Measurements from ENCODE around the gene DLX5. TPM values are rescaled to one million over a fixed set of nuclear protein-coding genes. Genes with fewer than 3 reads are reported as not detected.

DLX5 gene
- total and polyA plus RNA-seq, 2 donors (not counting 1 experiment from before 2014, with no cell fraction given): not detected

- H3K27ac Mint-ChIP-seq: no peak overlapping the region
- H3K9ac ChIP-seq (ENCODE audit: low read length): no peak overlapping the region
- peaks cover 89% of the 10 kb centered on the region for H3K27me3 Mint-ChIP-seq
- H3K27me3 ChIP-seq (replicated peaks in 1 of 4; ENCODE audit: control extremely low read depth in 1 of 4, control insufficient read depth in 3 of 4, insufficient read depth in 4 of 4, low read length in 3 of 4): peaks cover 0 to 78% (median 69%) of the 10 kb centered on the region in 4 experiments
- H3K4me3 ChIP-seq (ENCODE audit: control extremely low read depth in 1 of 5, extremely low read depth in 1 of 5, insufficient read depth in 1 of 5, low read depth in 2 of 5, low read length in 4 of 5): no peak overlapping the region
- ATAC-seq (ENCODE audit: low read depth) (no peak), DNase-seq (no peak)
- no peak overlapping the region for H3K4me2 ChIP-seq (replicated peaks; ENCODE audit: low read depth, low read length, poor library complexity, severe bottlenecking)
- no peak overlapping the region for H3K4me3 Mint-ChIP-seq
- H3K36me3 ChIP-seq (replicated peaks in 1 of 2; ENCODE audit: control extremely low read depth in 1 of 2, control insufficient read depth in 1 of 2, extremely low read depth in 1 of 2, insufficient read depth in 2 of 2, low read length in 1 of 2): no peaks in the 10 kb centered on the region
- POLR2A ChIA-PET: no interaction called here
- H3K9me3 ChIP-seq (ENCODE audit: control extremely low read depth in 1 of 3, control insufficient read depth in 2 of 3, insufficient read depth in 1 of 3, low read length in 2 of 3): peaks cover 0 to 19% (median 0%) of the 10 kb centered on the region in 3 donors
- CTCF ChIA-PET: interaction anchor here (0.9 kb wide), 1 partner anchor 15 kb away, joined by 5 read pairs; no protein-coding TSS in a partner anchor
- peaks cover 2% of the 10 kb centered on the region for H3K4me1 Mint-ChIP-seq
- TF ChIP-seq EZH2 (IDR thresholded peaks at IDR 0.05; ENCODE audit: borderline replicate concordance, insufficient read depth, low read depth, low read length, poor library complexity, severe bottlenecking): no peak
- no peak for TF ChIP-seq CTCF (IDR thresholded peaks at IDR 0.05)
- no peaks in the 10 kb centered on the region for H4K20me1 ChIP-seq (ENCODE audit: control insufficient read depth, insufficient read depth, low read length, poor library complexity, severe bottlenecking)
- H3K27ac ChIP-seq (ENCODE audit: low read length in 2 of 2): no peak overlapping the region
- no peak overlapping the region for H2AFZ ChIP-seq (ENCODE audit: insufficient read depth, low read depth, low read length, poor library complexity, severe bottlenecking)
- intact Hi-C loops (cut with micrococcal nuclease): no loop called here
- WGBS (ENCODE audit: insufficient coverage): 14% methylated on average over 13 of the region's 21 CpGs
- H3K79me2 ChIP-seq (ENCODE audit: control insufficient read depth, insufficient read depth, low read length): no peaks in the 10 kb centered on the region
- H3K4me1 ChIP-seq (ENCODE audit: control insufficient read depth in 2 of 2, insufficient read depth in 2 of 2, low read length in 2 of 2): no peaks in the 10 kb centered on the region
- H3K9me3 Mint-ChIP-seq (ENCODE audit: insufficient read depth): no peaks in the 10 kb centered on the region
Measured at GRCh38 chr7:97012365-97013133, 12.1 kb downstream of the DLX5 start.
